Activated CD4-positive, alpha-beta T cell treated with anti-CD3 and anti-CD28 coated beads, Interleukin-2, amount 50 U/mL, for 48 hours (primary cell): Measurements from ENCODE around the gene LRRTM2.

Experiments
- DNase-seq, 2 experiments: peaks; one replicate each; pipeline ENCODE4 v3.0.0-alpha.2; 2020

Gene LRRTM2

GRCh38 chr5:138878437-138879235 lies 3.5 kb upstream of the LRRTM2 start:
- DNase-seq = no peak

- no peak for DNase-seq
Observed at GRCh38 chr5:138876811-138877210, 1.7 kb upstream of the LRRTM2 start.

GRCh38 chr5:138875946-138876345 lies 811 bp upstream of the LRRTM2 start:
- no peak for DNase-seq

GRCh38 chr5:138875552-138875875 lies 379 bp upstream of the LRRTM2 start:
- DNase-seq = no peak

- DNase-seq = no peak
Observed at GRCh38 chr5:138874241-138874640, 894 bp downstream of the LRRTM2 start.

- DNase-seq = no peak
Observed at GRCh38 chr5:138873466-138874221, 1.5 kb downstream of the LRRTM2 start.

GRCh38 chr5:138872841-138873465 lies 2.2 kb downstream of the LRRTM2 start:
- DNase-seq = no peak

GRCh38 chr5:138870611-138871010 lies 4.5 kb downstream of the LRRTM2 start:
- no peak for DNase-seq

GRCh38 chr5:138869763-138870500 lies 5.2 kb downstream of the LRRTM2 start:
- peak; percentile 5 to 7 for DNase-seq

- DNase-seq = no peak
Observed at GRCh38 chr5:138869038-138869437, 6.1 kb downstream of the LRRTM2 start.

GRCh38 chr5:138867011-138867410 lies 8.1 kb downstream of the LRRTM2 start:
- no peak for DNase-seq

GRCh38 chr5:138853132-138853531 lies 22.0 kb downstream of the LRRTM2 start:
- DNase-seq = no peak

- DNase-seq = no peak
Observed at GRCh38 chr5:138850865-138851435, 24.2 kb downstream of the LRRTM2 start.

GRCh38 chr5:138849882-138850281 lies 25.3 kb downstream of the LRRTM2 start:
- DNase-seq = no peak

- DNase-seq = no peak
Observed at GRCh38 chr5:138849439-138849838, 25.7 kb downstream of the LRRTM2 start.

GRCh38 chr5:138844812-138845513 lies 30.2 kb downstream of the LRRTM2 start:
- DNase-seq = no peak

GRCh38 chr5:138844125-138844461 lies 31.0 kb downstream of the LRRTM2 start:
- DNase-seq = no peak

GRCh38 chr5:138843316-138844124 lies 31.6 kb downstream of the LRRTM2 start:
- DNase-seq = no peak

GRCh38 chr5:138841531-138841930 lies 33.6 kb downstream of the LRRTM2 start:
- no peak for DNase-seq

GRCh38 chr5:138840103-138840502 lies 35.0 kb downstream of the LRRTM2 start:
- DNase-seq = no peak

- DNase-seq = no peak
Observed at GRCh38 chr5:138837160-138837559, 38.0 kb downstream of the LRRTM2 start.
